ENCODE results near the gene PLD1. TPM values are rescaled to one million over a fixed set of nuclear protein-coding genes. Genes with fewer than 3 reads are reported as not detected.

PLD1 gene
- total and polyA plus RNA-seq, 2 of the 8 experiments (the other 6 are each of a cell fraction or from before 2014, with no cell fraction given), result 1.2 to 2.6 TPM

DNA sequence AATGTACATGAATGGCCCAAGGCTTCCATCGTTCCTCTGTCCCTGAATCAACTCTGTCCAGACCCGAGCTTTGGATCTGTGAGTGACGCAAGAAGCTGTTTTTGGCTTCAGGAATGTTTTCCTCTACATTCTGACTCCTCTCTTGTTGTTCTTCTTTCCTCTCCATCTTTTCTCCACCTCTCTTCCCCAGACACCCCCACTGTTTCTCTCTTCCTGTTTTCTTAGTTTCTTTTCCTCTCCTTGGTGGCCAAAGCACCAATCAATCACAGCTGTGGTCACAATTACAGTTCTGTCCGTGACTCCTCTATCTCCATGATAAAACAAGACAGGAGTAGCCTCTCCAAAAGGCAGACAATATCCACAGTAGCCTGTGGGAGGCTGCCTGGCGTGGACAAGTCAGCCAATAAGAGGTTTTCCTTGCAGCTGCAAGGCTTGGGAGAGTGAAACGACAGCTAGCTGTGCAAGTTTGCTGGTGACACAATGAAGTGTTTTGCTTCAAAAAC, 28.0 kb upstream of the PLD1 start:
- Histone ChIP-seq H2BK15ac (ENCODE audit: low read length) (no peak overlapping the region), H3K23me2 (ENCODE audit: low read depth, low read length) (no peaks in the 10 kb centered on the region), H3K4me3 (ENCODE audit: extremely low read depth in 1 of 4, insufficient read depth in 2 of 4, low read depth in 3 of 4, low read length in 4 of 4) (no peak overlapping the region), H3K9me3 (ENCODE audit: insufficient read depth in 2 of 2, low read depth in 1 of 2, low read length in 1 of 2) (no peaks in the 10 kb centered on the region), H3K9ac (replicated peaks in 1 of 4; ENCODE audit: extremely low read depth in 1 of 4, low read depth in 3 of 4, low read length in 3 of 4) (no peak overlapping the region), H3K14ac (ENCODE audit: insufficient read length) (no peak overlapping the region), H4K91ac (replicated peaks; ENCODE audit: insufficient read length, low read length) (no peak overlapping the region), H3K27ac (ENCODE audit: low read depth, low read length) (no peak overlapping the region), H3K23ac (ENCODE audit: insufficient read length) (no peak overlapping the region), H3K56ac (replicated peaks; ENCODE audit: insufficient read length, low read depth, low read length) (no peak overlapping the region), H2BK120ac (replicated peaks; ENCODE audit: low read depth, low read length) (no peak overlapping the region), H2BK20ac (ENCODE audit: low read length) (no peak overlapping the region), H3K4ac (replicated peaks; ENCODE audit: insufficient read length, low read depth, low read length) (no peak overlapping the region), H3K36me3 (ENCODE audit: control insufficient read depth in 2 of 4, insufficient read depth in 4 of 4, low read length in 3 of 4) (no peaks in the 10 kb centered on the region), H3K27me3 (replicated peaks in 1 of 4; ENCODE audit: control insufficient read depth in 3 of 4, extremely low read depth in 1 of 4, insufficient read depth in 3 of 4, low read length in 3 of 4) (no peaks in the 10 kb centered on the region), H4K20me1 (replicated peaks in 1 of 2; ENCODE audit: control insufficient read depth in 1 of 2, insufficient read depth in 2 of 2, low read length in 2 of 2) (no peaks in the 10 kb centered on the region), H3K79me1 (ENCODE audit: low read depth, low read length) (no peaks in the 10 kb centered on the region), H4K5ac (ENCODE audit: insufficient read length, low read depth, low read length) (no peak overlapping the region), H3K79me2 (ENCODE audit: control insufficient read depth in 1 of 2, insufficient read depth in 2 of 2, low read length in 2 of 2) (no peaks in the 10 kb centered on the region), H2AFZ (ENCODE audit: low read length) (peak overlapping the region; percentile 97), H2BK5ac (ENCODE audit: low read depth, low read length) (no peak overlapping the region), H4K8ac (ENCODE audit: extremely low read depth, insufficient read depth, low read length) (no peak overlapping the region), H2BK12ac (ENCODE audit: low read depth, low read length) (no peak overlapping the region), H3K4me2 (ENCODE audit: insufficient read depth in 1 of 2, low read depth in 2 of 2, low read length in 2 of 2) (peak overlapping the region in 1 of 2 experiments; percentile 22; a peak in 1 of 4 replicates), H2AK5ac (ENCODE audit: low read depth, low read length) (no peak overlapping the region), H3K18ac (ENCODE audit: extremely low read depth, low read length) (no peak overlapping the region), H3K4me1 (replicated peaks in 1 of 4; ENCODE audit: control insufficient read depth in 3 of 4, insufficient read depth in 4 of 4, low read length in 3 of 4) (peaks cover 0 to 4% (median 2%) of the 10 kb centered on the region in 4 experiments; a peak in 3 of 7 replicates)
- FAIRE-seq, result no peak
- TF ChIP-seq CEBPB (IDR thresholded peaks at IDR 0.05; ENCODE audit: low read depth, low read length), result peak; percentile 22; the same call in 1 of the 2 replicates
- TF ChIP-seq TAF7 (optimal IDR thresholded peaks at IDR 0.05; ENCODE audit: borderline replicate concordance, low read depth, low read length), result no peak
- TF ChIP-seq SIRT6 (IDR thresholded peaks at IDR 0.05; ENCODE audit: low read length), result no peak
- no peak for TF ChIP-seq SP2 (IDR thresholded peaks at IDR 0.05; ENCODE audit: low read length)
- no peak for TF ChIP-seq SP4 (IDR thresholded peaks at IDR 0.05; ENCODE audit: low read length)
- 58% methylated on average over 6 of the region's 6 CpGs; no CpG with 5 or more reads in 1 of the 2 experiments for WGBS, 2 experiments (ENCODE audit: extremely low coverage in 1 of 2, insufficient coverage in 1 of 2, insufficient read length in 1 of 2, insufficient replicate concordance in 2 of 2, low coverage in 1 of 2, low lambda C conversion rate in 2 of 2, missing lambda C conversion rate in 1 of 2)
- POLR2A ChIA-PET (ENCODE audit: partially characterized antibody), result no interaction called here
- DNase-seq (ENCODE audit: low read depth in 1 of 2, low spot score in 2 of 2), result no peak
- CTCF ChIA-PET (ENCODE audit: partially characterized antibody), result interaction anchor here (1.4 to 3.5 kb wide), 2 partner anchors 9 to 66 kb away, joined by 4 to 25 read pairs; no protein-coding TSS in a partner anchor

All from H1 (cell line).